HG03575 (cell line): ENCODE data around the gene ZNF202.
"Not testable (repeated sequence)": the region's sequence is repeated elsewhere in the genome, so short reads cannot be mapped to it uniquely, and the experiment has no call there.

ENCODE experiments used
- ATAC-seq: cut with Tn5 transposase; IDR thresholded peaks from one replicate; pipeline ENCODE4 v1.9.1; 2021; ENCODE audit not compliant: unreplicated experiment, insufficient number of reproducible peaks, low FRiP score; ENCODE audit errors: extremely low read depth

The ZNF202 gene

GRCh38 chr11:123741159-123742030, at the start of gene ZNF202:
Gene ZNF202, minus strand, starts transcription at chr11:123741660. Its CDS starts 10,772 bp downstream, at chr11:123730888.
- ATAC-seq: peak; percentile 95

- ATAC-seq: no peak
Observed at GRCh38 chr11:123783536-123783935, 42.1 kb upstream of the ZNF202 start.

GRCh38 chr11:123778511-123778910, 37.1 kb upstream of the ZNF202 start:
- no peak for ATAC-seq

GRCh38 chr11:123775715-123776549, 34.5 kb upstream of the ZNF202 start:
- ATAC-seq: no peak

- ATAC-seq: no peak
Observed at GRCh38 chr11:123775289-123775688, 33.8 kb upstream of the ZNF202 start.

- no peak for ATAC-seq
Observed at GRCh38 chr11:123773959-123774358, 32.5 kb upstream of the ZNF202 start.

GRCh38 chr11:123773026-123773425, 31.6 kb upstream of the ZNF202 start:
- no peak for ATAC-seq

- ATAC-seq: no peak
Observed at GRCh38 chr11:123771664-123772063, 30.2 kb upstream of the ZNF202 start.

GRCh38 chr11:123770712-123771111, 29.3 kb upstream of the ZNF202 start:
- ATAC-seq: no peak

- no peak for ATAC-seq
Observed at GRCh38 chr11:123765601-123766000, 24.1 kb upstream of the ZNF202 start.

GRCh38 chr11:123762422-123762821, 21.0 kb upstream of the ZNF202 start:
- no peak for ATAC-seq

GRCh38 chr11:123760894-123761293, 19.4 kb upstream of the ZNF202 start:
- ATAC-seq: peak; percentile 75

- no peak for ATAC-seq
Observed at GRCh38 chr11:123757976-123758375, 16.5 kb upstream of the ZNF202 start.

- ATAC-seq: no peak
Observed at GRCh38 chr11:123755813-123756212, 14.4 kb upstream of the ZNF202 start.

- ATAC-seq: no peak
Observed at GRCh38 chr11:123755344-123755743, 13.9 kb upstream of the ZNF202 start.

- no peak for ATAC-seq
Observed at GRCh38 chr11:123754101-123754568, 12.7 kb upstream of the ZNF202 start, which contains the start of gene OR6X1. Gene OR6X1, minus strand, starts transcription at chr11:123754518. Its CDS starts 0 bp downstream, at chr11:123754518.

- no peak for ATAC-seq
Observed at GRCh38 chr11:123753110-123753509, 11.7 kb upstream of the ZNF202 start.

- no peak for ATAC-seq
Observed at GRCh38 chr11:123751781-123752180, 10.3 kb upstream of the ZNF202 start.

- not testable (repeated sequence) for ATAC-seq
Observed at GRCh38 chr11:123748349-123748748, 6.9 kb upstream of the ZNF202 start.
